MM.1S (cell line): ENCODE results near the gene MLH3.

Experiments used
- EZH2 ChIP-seq: fragments of 300-600 bp; sonication (generic); optimal IDR thresholded peaks from 2 replicates; pipeline ENCODE3; 2017; ENCODE audit warnings: low read depth, mild to moderate bottlenecking, antibody characterized with exemption, low read length, mixed read lengths
- EZH2phosphoT487 ChIP-seq: fragments of 300-600 bp; sonication (generic); IDR thresholded peaks from 2 replicates; pipeline ENCODE4 v1.6.1; 2018; ENCODE audit warnings: antibody characterized with exemption, low read length
- TF ChIP-seq, protein P1 (sequence below): fragments of 300-600 bp; sonication (generic); IDR thresholded peaks from 2 replicates; pipeline ENCODE4 v1.5.1; 2016; ENCODE audit warnings: antibody characterized with exemption, low read length, mixed read lengths

DNA sequence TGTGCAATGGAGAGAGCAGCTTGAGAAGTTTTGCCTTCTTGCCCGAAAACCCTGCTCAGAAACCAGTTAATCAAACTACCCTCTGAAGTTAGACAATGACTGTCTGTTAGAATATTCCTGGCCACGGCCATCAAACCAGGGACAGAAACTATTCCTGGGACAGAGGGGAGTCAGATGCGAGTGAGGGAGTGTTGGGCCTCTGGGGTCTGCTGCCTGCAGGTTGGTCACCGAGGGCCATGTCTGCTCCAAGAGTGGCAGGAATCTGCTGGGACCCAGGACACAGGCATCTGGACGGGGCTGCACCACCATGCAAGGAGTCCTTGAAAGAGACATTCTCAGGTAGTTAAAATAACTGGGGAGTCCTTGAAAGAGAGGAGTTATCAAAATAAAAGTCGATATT is 65.5 kb downstream of the MLH3 start:
- TF ChIP-seq, protein P1, sequence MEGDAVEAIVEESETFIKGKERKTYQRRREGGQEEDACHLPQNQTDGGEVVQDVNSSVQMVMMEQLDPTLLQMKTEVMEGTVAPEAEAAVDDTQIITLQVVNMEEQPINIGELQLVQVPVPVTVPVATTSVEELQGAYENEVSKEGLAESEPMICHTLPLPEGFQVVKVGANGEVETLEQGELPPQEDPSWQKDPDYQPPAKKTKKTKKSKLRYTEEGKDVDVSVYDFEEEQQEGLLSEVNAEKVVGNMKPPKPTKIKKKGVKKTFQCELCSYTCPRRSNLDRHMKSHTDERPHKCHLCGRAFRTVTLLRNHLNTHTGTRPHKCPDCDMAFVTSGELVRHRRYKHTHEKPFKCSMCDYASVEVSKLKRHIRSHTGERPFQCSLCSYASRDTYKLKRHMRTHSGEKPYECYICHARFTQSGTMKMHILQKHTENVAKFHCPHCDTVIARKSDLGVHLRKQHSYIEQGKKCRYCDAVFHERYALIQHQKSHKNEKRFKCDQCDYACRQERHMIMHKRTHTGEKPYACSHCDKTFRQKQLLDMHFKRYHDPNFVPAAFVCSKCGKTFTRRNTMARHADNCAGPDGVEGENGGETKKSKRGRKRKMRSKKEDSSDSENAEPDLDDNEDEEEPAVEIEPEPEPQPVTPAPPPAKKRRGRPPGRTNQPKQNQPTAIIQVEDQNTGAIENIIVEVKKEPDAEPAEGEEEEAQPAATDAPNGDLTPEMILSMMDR = no peak
- TF ChIP-seq EZH2 = no peak
- no peak for TF ChIP-seq EZH2phosphoT487
